HG03045 (cell line): ENCODE data around the gene ERN1.

Source experiments
- ATAC-seq: cut with Tn5 transposase; IDR thresholded peaks from one replicate; pipeline ENCODE4 v1.9.1; 2021; ENCODE audit warnings: mild to moderate bottlenecking, moderate library complexity; ENCODE audit not compliant: unreplicated experiment

Gene ERN1

GRCh38 chr17:64113006-64113405, 16.9 kb downstream of the ERN1 start:
- no peak for ATAC-seq

- ATAC-seq: no peak
These were observed 18.1 kb downstream of the ERN1 start for GRCh38 chr17:64111831-64112230.

GRCh38 chr17:64110379-64111152, 19.4 kb downstream of the ERN1 start:
- ATAC-seq: no peak

- ATAC-seq: no peak
These were observed 20.5 kb downstream of the ERN1 start for GRCh38 chr17:64109400-64109799.

- ATAC-seq: no peak
These were observed 22.3 kb downstream of the ERN1 start for GRCh38 chr17:64107500-64108236.

GRCh38 chr17:64106918-64107317, 23.0 kb downstream of the ERN1 start:
- ATAC-seq: no peak

GRCh38 chr17:64103391-64104364, 26.3 kb downstream of the ERN1 start:
- ATAC-seq: no peak

- no peak for ATAC-seq
These were observed 27.1 kb downstream of the ERN1 start for GRCh38 chr17:64102627-64103390.

- ATAC-seq: no peak
These were observed 30.4 kb downstream of the ERN1 start for GRCh38 chr17:64099543-64099942.

GRCh38 chr17:64097196-64097936, 32.6 kb downstream of the ERN1 start:
- no peak for ATAC-seq

GRCh38 chr17:64096037-64096436, 33.9 kb downstream of the ERN1 start:
- ATAC-seq: no peak

- ATAC-seq: no peak
These were observed 34.6 kb downstream of the ERN1 start for GRCh38 chr17:64095144-64095882.

GRCh38 chr17:64094412-64094811, 35.5 kb downstream of the ERN1 start:
- ATAC-seq: no peak

- no peak for ATAC-seq
These were observed 36.9 kb downstream of the ERN1 start for GRCh38 chr17:64092952-64093451.

GRCh38 chr17:64092113-64092512, 37.8 kb downstream of the ERN1 start:
- no peak for ATAC-seq

- no peak for ATAC-seq
These were observed 38.4 kb downstream of the ERN1 start for GRCh38 chr17:64091571-64091970.

GRCh38 chr17:64091116-64091515, 38.8 kb downstream of the ERN1 start:
- peak; percentile 71 for ATAC-seq

- ATAC-seq: no peak
These were observed 39.8 kb downstream of the ERN1 start for GRCh38 chr17:64090144-64090543.
